Natural killer cell treated with Interleukin-12 subunit alpha and Interleukin-12 subunit beta and Interleukin-15 and Interleukin-18, amount 100 ng/mL, for 72 hours (primary cell): ENCODE results near the gene RBP7. TPM values are rescaled to one million over a fixed set of nuclear protein-coding genes. Genes with fewer than 3 reads are reported as not detected.
"Not testable (repeated sequence)": the region's sequence is repeated elsewhere in the genome, so short reads cannot be mapped to it uniquely, and the experiment has no call there.

ENCODE experiments used
- ATAC-seq, 2 donors: fragments of 150-1000 bp; cut with Tn5 transposase in 1 of 2; sonication (Bioruptor Pico), chemical (Tn5 transposase) in 1 of 2; 2 replicates each; pipeline ENCODE4 v1.10.0; 2021
- DNase-seq: peaks from one replicate; pipeline ENCODE4 v3.0.0; 2022; ENCODE audit warnings: low spot score
- H3K27ac Mint-ChIP-seq, 2 donors: 1 replicate in 1 of 2; 2 replicates in 1 of 2; pipeline ENCODE4 v1.8.0; 2022; ENCODE audit warnings: mixed read lengths in 2 of 2, mild to moderate bottlenecking in 1 of 2, moderate library complexity in 1 of 2
- H3K27me3 Mint-ChIP-seq, 2 donors: 1 replicate in 1 of 2; 2 replicates in 1 of 2; pipeline ENCODE4 v1.8.0; 2022; ENCODE audit warnings: mixed read lengths in 2 of 2
- H3K36me3 Mint-ChIP-seq: one replicate; pipeline ENCODE4 v1.8.0; 2022; ENCODE audit warnings: mixed read lengths
- H3K4me1 Mint-ChIP-seq, 2 donors: 1 replicate in 1 of 2; 2 replicates in 1 of 2; pipeline ENCODE4 v1.8.0; 2022; ENCODE audit warnings: low read depth in 2 of 2, mixed read lengths in 2 of 2, mild to moderate bottlenecking in 1 of 2
- H3K4me3 Mint-ChIP-seq: one replicate; pipeline ENCODE4 v1.8.0; 2022; ENCODE audit warnings: mixed read lengths
- H3K9me3 Mint-ChIP-seq: 2 replicates; pipeline ENCODE4 v1.8.0; 2022; ENCODE audit warnings: mixed read lengths
- total RNA-seq, 2 donors: library from RNA; stranded (reverse); gene quantifications; one replicate each; pipeline ENCODE4 v1.2.3, GENCODE V29; 2022

The RBP7 gene
- not detected for total RNA-seq

GRCh38 chr1:9996624-9997582 is at the start of gene RBP7:
Gene RBP7 (plus strand): TSS chr1:9997228. CDS start chr1:9997259, 31 bp downstream.
- H3K27me3 Mint-ChIP-seq: peaks cover 23 to 35% of the 10 kb centered on the region in 2 donors
- no peaks in the 10 kb centered on the region for H3K36me3 Mint-ChIP-seq
- ATAC-seq: peak; percentile 41 to 52
- H3K4me3 Mint-ChIP-seq: peak within 1 kb of the TSS; percentile 72
- H3K27ac Mint-ChIP-seq: no peak within 1 kb of the TSS
- H3K9me3 Mint-ChIP-seq: no peaks in the 10 kb centered on the region
- H3K4me1 Mint-ChIP-seq: peaks cover 5 to 8% of the 10 kb centered on the region in 2 donors
- no peak for DNase-seq

- H3K9me3 Mint-ChIP-seq: no peaks in the 10 kb centered on the region
- H3K4me1 Mint-ChIP-seq: no peaks in the 10 kb centered on the region
- DNase-seq: no peak
- H3K27me3 Mint-ChIP-seq: no peaks in the 10 kb centered on the region
- H3K36me3 Mint-ChIP-seq: no peaks in the 10 kb centered on the region
- ATAC-seq: no peak
- H3K4me3 Mint-ChIP-seq: no peak overlapping the region
- no peak overlapping the region for H3K27ac Mint-ChIP-seq
Measured at GRCh38 chr1:9957726-9958125, 39.3 kb upstream of the RBP7 start.

- Mint-ChIP-seq H3K4me3 (no peak overlapping the region), H3K27me3 (no peaks in the 10 kb centered on the region), H3K27ac (no peak overlapping the region), H3K36me3 (no peaks in the 10 kb centered on the region), H3K4me1 (no peaks in the 10 kb centered on the region), H3K9me3 (no peaks in the 10 kb centered on the region)
- ATAC-seq (no peak), DNase-seq (no peak)
Measured at GRCh38 chr1:9960011-9960410, 37.0 kb upstream of the RBP7 start.

- no peaks in the 10 kb centered on the region for H3K4me1 Mint-ChIP-seq
- ATAC-seq: no peak
- H3K9me3 Mint-ChIP-seq: no peaks in the 10 kb centered on the region
- no peaks in the 10 kb centered on the region for H3K27me3 Mint-ChIP-seq
- no peaks in the 10 kb centered on the region for H3K36me3 Mint-ChIP-seq
- DNase-seq: no peak
- H3K27ac Mint-ChIP-seq: no peak overlapping the region
- no peak overlapping the region for H3K4me3 Mint-ChIP-seq
Measured at GRCh38 chr1:9960706-9961562, 36.1 kb upstream of the RBP7 start.

- Mint-ChIP-seq H3K27me3 (no peaks in the 10 kb centered on the region), H3K36me3 (no peaks in the 10 kb centered on the region), H3K4me3 (no peak overlapping the region), H3K4me1 (no peaks in the 10 kb centered on the region), H3K27ac (no peak overlapping the region), H3K9me3 (no peaks in the 10 kb centered on the region)
- ATAC-seq (no peak), DNase-seq (no peak)
Measured at GRCh38 chr1:9984253-9984652, 12.8 kb upstream of the RBP7 start.

GRCh38 chr1:9985001-9985400 is 12.0 kb upstream of the RBP7 start:
- Mint-ChIP-seq H3K27ac (no peak overlapping the region), H3K36me3 (no peaks in the 10 kb centered on the region), H3K4me1 (no peaks in the 10 kb centered on the region), H3K4me3 (no peak overlapping the region), H3K9me3 (no peaks in the 10 kb centered on the region), H3K27me3 (no peaks in the 10 kb centered on the region)
- ATAC-seq (no peak), DNase-seq (no peak)

GRCh38 chr1:9989773-9990172 is 7.3 kb upstream of the RBP7 start:
- no peaks in the 10 kb centered on the region for H3K4me1 Mint-ChIP-seq
- H3K27me3 Mint-ChIP-seq: peaks cover 13 to 15% of the 10 kb centered on the region in 2 donors
- no peaks in the 10 kb centered on the region for H3K9me3 Mint-ChIP-seq
- no peak overlapping the region for H3K4me3 Mint-ChIP-seq
- H3K36me3 Mint-ChIP-seq: no peaks in the 10 kb centered on the region
- ATAC-seq: no peak
- no peak for DNase-seq
- no peak overlapping the region for H3K27ac Mint-ChIP-seq

- Mint-ChIP-seq H3K4me1 (no peaks in the 10 kb centered on the region), H3K9me3 (no peaks in the 10 kb centered on the region), H3K4me3 (no peak overlapping the region), H3K27me3 (peaks cover 13 to 15% of the 10 kb centered on the region in 2 donors), H3K36me3 (no peaks in the 10 kb centered on the region), H3K27ac (no peak overlapping the region)
- ATAC-seq (no peak), DNase-seq (no peak)
Measured at GRCh38 chr1:9990944-9991343, 6.1 kb upstream of the RBP7 start.

GRCh38 chr1:9992910-9993309 is 4.1 kb upstream of the RBP7 start:
- DNase-seq: no peak
- no peak for ATAC-seq
- no peaks in the 10 kb centered on the region for H3K9me3 Mint-ChIP-seq
- peaks cover 19 to 23% of the 10 kb centered on the region in 2 donors for H3K27me3 Mint-ChIP-seq
- peaks cover 5 to 6% of the 10 kb centered on the region in 2 donors for H3K4me1 Mint-ChIP-seq
- H3K36me3 Mint-ChIP-seq: no peaks in the 10 kb centered on the region
- no peak overlapping the region for H3K4me3 Mint-ChIP-seq
- no peak overlapping the region for H3K27ac Mint-ChIP-seq

GRCh38 chr1:9993561-9994075 is 3.4 kb upstream of the RBP7 start:
- DNase-seq (no peak), ATAC-seq (no peak)
- H3K36me3 Mint-ChIP-seq: no peaks in the 10 kb centered on the region
- H3K27me3 Mint-ChIP-seq: peaks cover 23 to 31% of the 10 kb centered on the region in 2 donors
- H3K4me1 Mint-ChIP-seq: peaks cover 5 to 8% of the 10 kb centered on the region in 2 donors
- no peak overlapping the region for H3K27ac Mint-ChIP-seq
- no peak overlapping the region for H3K4me3 Mint-ChIP-seq
- no peaks in the 10 kb centered on the region for H3K9me3 Mint-ChIP-seq

GRCh38 chr1:10001016-10001665 is 4.1 kb downstream of the RBP7 start:
- Mint-ChIP-seq H3K4me1 (peaks cover 5 to 8% of the 10 kb centered on the region in 2 donors), H3K27ac (no peak overlapping the region), H3K4me3 (no peak overlapping the region), H3K36me3 (no peaks in the 10 kb centered on the region), H3K27me3 (peaks cover 19 to 27% of the 10 kb centered on the region in 2 donors), H3K9me3 (no peaks in the 10 kb centered on the region)
- ATAC-seq (no peak), DNase-seq (no peak)

- not testable (repeated sequence) for DNase-seq, H3K27ac Mint-ChIP-seq, ATAC-seq, H3K4me1 Mint-ChIP-seq, H3K36me3 Mint-ChIP-seq, H3K27me3 Mint-ChIP-seq, H3K9me3 Mint-ChIP-seq, H3K4me3 Mint-ChIP-seq
Measured at GRCh38 chr1:10005248-10005647, 8.2 kb downstream of the RBP7 start.

GRCh38 chr1:10007169-10007568 is 10.1 kb downstream of the RBP7 start:
- Mint-ChIP-seq H3K4me1 (no peaks in the 10 kb centered on the region), H3K27me3 (peaks cover 4 to 7% of the 10 kb centered on the region in 2 donors), H3K9me3 (no peaks in the 10 kb centered on the region), H3K27ac (no peak overlapping the region), H3K36me3 (no peaks in the 10 kb centered on the region), H3K4me3 (no peak overlapping the region)
- ATAC-seq (no peak), DNase-seq (no peak)
